Activated CD4-positive, alpha-beta memory T cell treated with anti-CD3 and anti-CD28 coated beads for 36 hours (primary cell): ENCODE measurements around the gene NTRK1. TPM values are rescaled to one million over a fixed set of nuclear protein-coding genes. Genes with fewer than 3 reads are reported as not detected.
A peak's percentile ranks its signal among the peaks of the same experiment; 100 is the strongest.

Experiments
- CTCF ChIA-PET: fragments of 350-600 bp; sonication (Branson Sonifier 250); formaldehyde crosslinking; loops from one replicate; lab custom pipeline; 2021; ENCODE audit warnings: antibody characterized with exemption, inconsistent platforms; lab: Charles Lee
- POLR2A ChIA-PET: fragments of 350-600 bp; sonication (Branson Sonifier 250); formaldehyde crosslinking; loops from one replicate; lab custom pipeline; 2021; ENCODE audit warnings: antibody characterized with exemption; lab: Charles Lee
- DNase-seq: peaks from one replicate; pipeline ENCODE4 v3.0.0-alpha.2; 2020
- H3K27ac Mint-ChIP-seq: one replicate; pipeline ENCODE4 v1.8.0; 2021; ENCODE audit warnings: mixed read lengths
- H3K27me3 Mint-ChIP-seq: one replicate; pipeline ENCODE4 v1.8.0; 2021; ENCODE audit warnings: mixed read lengths
- H3K36me3 Mint-ChIP-seq: one replicate; pipeline ENCODE4 v1.8.0; 2021; ENCODE audit warnings: mixed read lengths
- H3K4me1 Mint-ChIP-seq: one replicate; pipeline ENCODE4 v1.8.0; 2021; ENCODE audit warnings: low read depth, mixed read lengths
- H3K4me3 Mint-ChIP-seq: one replicate; pipeline ENCODE4 v1.8.0; 2021; ENCODE audit warnings: mild to moderate bottlenecking, mixed read lengths
- H3K9me3 Mint-ChIP-seq: one replicate; pipeline ENCODE4 v1.8.0; 2021; ENCODE audit warnings: mixed read lengths
- intact Hi-C: fragments of 100-400 bp; cut with micrococcal nuclease; formaldehyde crosslinking; loops from one replicate; pipeline ENCODE4 v1.15.1; 2023
- total RNA-seq, 2 experiments: library from RNA; stranded (reverse); gene quantifications; one replicate each; pipeline ENCODE4 v1.2.3, GENCODE V29; 2021

NTRK1 gene
- 1 to 10 TPM; 6.4 to 6.7 TPM for total RNA-seq

DNA sequence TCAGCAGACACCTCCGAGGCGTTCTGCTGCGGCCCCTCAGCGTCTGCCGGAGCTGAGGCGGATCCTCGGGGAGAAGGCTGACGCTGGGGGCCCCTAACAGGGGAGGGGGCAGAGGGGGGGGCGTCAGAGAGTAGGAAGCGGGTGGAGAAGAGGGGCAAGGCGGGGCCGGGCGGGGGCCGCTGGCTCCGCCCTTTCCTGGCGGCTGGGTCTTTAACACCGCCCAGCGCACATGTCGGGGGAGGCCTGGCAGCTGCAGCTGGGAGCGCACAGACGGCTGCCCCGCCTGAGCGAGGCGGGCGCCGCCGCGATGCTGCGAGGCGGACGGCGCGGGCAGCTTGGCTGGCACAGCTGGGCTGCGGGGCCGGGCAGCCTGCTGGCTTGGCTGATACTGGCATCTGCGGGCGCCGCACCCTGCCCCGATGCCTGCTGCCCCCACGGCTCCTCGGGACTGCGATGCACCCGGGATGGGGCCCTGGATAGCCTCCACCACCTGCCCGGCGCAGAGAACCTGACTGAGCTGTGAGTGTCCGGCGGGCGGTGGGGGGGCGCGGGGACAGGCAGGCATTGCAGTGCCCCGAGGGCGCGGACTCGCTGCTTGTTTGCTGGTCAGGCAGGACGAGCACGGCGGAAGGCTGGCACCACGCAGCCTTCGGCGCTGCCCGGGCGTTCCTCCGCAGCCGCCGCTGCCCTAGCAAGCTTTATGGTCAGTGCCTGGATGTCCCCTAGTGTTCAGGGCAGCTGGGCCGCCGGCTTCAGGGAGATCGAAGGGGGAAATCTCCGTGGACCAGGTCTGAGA lies at the start of gene NTRK1:
Gene NTRK1 (plus strand): TSS at position 238 of the 796 bp plus-strand sequence. CDS start 70 bp downstream, at position 308.
- peaks cover 57% of the 10 kb centered on the region for H3K27me3 Mint-ChIP-seq
- H3K36me3 Mint-ChIP-seq: no peaks in the 10 kb centered on the region
- H3K9me3 Mint-ChIP-seq: no peaks in the 10 kb centered on the region
- no peak within 1 kb of the TSS for H3K27ac Mint-ChIP-seq
- CTCF ChIA-PET: interaction anchor here (0.8 to 8.6 kb wide), 36 partner anchors 9 to 201 kb away, joined by 3 to 252 read pairs (median 8); partner anchors contain the start of genes CRABP2, ISG20L2, METTL25B and PEAR1
- intact Hi-C loops: loop anchor here (1.0 to 5.0 kb wide), 6 partner anchors 22 to 174 kb away; partner anchors contain the start of gene SH2D2A
- peak; percentile 59 for DNase-seq
- POLR2A ChIA-PET: interaction anchor here (0.9 to 3.9 kb wide), 9 partner anchors 13 to 65 kb away, joined by 3 to 29 read pairs (median 7); no protein-coding TSS in a partner anchor
- peaks cover 48% of the 10 kb centered on the region for H3K4me1 Mint-ChIP-seq
- H3K4me3 Mint-ChIP-seq: peak within 1 kb of the TSS; percentile 68

GRCh38 chr1:156811168-156811567 lies 49.5 kb upstream of the NTRK1 start:
- no peak for DNase-seq
- H3K9me3 Mint-ChIP-seq: no peaks in the 10 kb centered on the region
- ChIA-PET CTCF (interaction anchor here (2.4 to 8.6 kb wide), 2 partner anchors 49 to 85 kb away, joined by 7 to 80 read pairs; partner anchors contain the start of genes INSRR and NTRK1), POLR2A (interaction anchor here (1.7 to 3.7 kb wide), 3 partner anchors 8 to 49 kb away, joined by 6 to 14 read pairs (median 8); partner anchors contain the start of gene NTRK1)
- no peaks in the 10 kb centered on the region for H3K27me3 Mint-ChIP-seq
- peaks cover 69% of the 10 kb centered on the region for H3K4me1 Mint-ChIP-seq
- intact Hi-C loops: no loop called here
- peaks cover 95% of the 10 kb centered on the region for H3K36me3 Mint-ChIP-seq
- peak overlapping the region; percentile 99 for H3K27ac Mint-ChIP-seq
- peak overlapping the region; percentile 96 for H3K4me3 Mint-ChIP-seq

DNA sequence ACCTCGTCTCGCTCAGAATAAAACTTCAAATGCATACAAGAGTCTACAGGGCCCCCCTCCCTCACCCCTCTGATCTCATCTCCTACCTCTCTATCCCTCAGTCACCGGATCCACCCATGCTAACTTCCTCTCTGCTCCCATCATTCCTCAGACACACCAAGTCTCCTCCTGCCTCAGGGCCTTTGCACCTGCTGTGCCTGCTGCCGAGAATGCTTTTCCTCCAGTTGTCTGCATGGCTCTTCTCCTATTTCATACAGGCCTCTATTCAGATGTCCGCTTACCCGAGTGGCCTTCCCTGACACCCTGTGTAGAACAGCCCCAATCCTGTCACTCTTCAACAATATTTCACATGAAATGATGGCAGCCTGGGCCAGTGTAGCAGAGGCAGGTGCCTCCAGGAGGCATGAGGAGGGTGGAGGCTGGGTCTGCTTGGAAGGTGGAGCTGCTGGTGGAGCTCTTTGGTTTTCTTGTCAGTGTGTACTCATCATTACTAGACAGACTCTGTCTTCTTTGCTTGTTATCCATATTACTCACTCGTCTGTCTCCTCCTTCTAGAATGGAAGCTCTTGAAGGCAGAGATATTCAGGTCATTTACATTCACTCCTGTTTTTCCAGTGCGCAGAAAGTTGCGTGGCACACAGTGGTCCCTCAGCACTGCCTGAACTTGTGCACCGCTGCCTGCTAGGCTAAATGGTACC lies 48.2 kb upstream of the NTRK1 start:
- ChIA-PET POLR2A (interaction anchor here (1.8 to 3.7 kb wide), 2 partner anchors 10 to 48 kb away, joined by 6 to 14 read pairs; partner anchors contain the start of gene NTRK1), CTCF (interaction anchor here (0.6 to 8.6 kb wide), 8 partner anchors 11 to 123 kb away, joined by 3 to 80 read pairs (median 5); partner anchors contain the start of genes INSRR and NTRK1)

GRCh38 chr1:156813298-156813697 lies 47.4 kb upstream of the NTRK1 start:
- Mint-ChIP-seq H3K27me3 (no peaks in the 10 kb centered on the region), H3K9me3 (no peaks in the 10 kb centered on the region), H3K4me1 (peaks cover 64% of the 10 kb centered on the region), H3K36me3 (peaks cover 81% of the 10 kb centered on the region), H3K27ac (peak overlapping the region; percentile 99), H3K4me3 (peak overlapping the region; percentile 96)
- CTCF ChIA-PET: interaction anchor here (1.0 to 8.6 kb wide), 9 partner anchors 12 to 124 kb away, joined by 3 to 80 read pairs (median 6); partner anchors contain the start of genes INSRR and NTRK1
- DNase-seq: no peak
- POLR2A ChIA-PET: interaction anchor here (1.7 to 3.7 kb wide), 2 partner anchors 8 to 47 kb away, joined by 5 to 14 read pairs; partner anchors contain the start of gene NTRK1
- intact Hi-C loops: no loop called here

More for the DNA sequence above, 48.2 kb upstream of the NTRK1 start:
- Mint-ChIP-seq H3K27ac (peak overlapping the region; percentile 99), H3K27me3 (no peaks in the 10 kb centered on the region), H3K4me3 (peak overlapping the region; percentile 96), H3K36me3 (peaks cover 89% of the 10 kb centered on the region), H3K9me3 (no peaks in the 10 kb centered on the region), H3K4me1 (peaks cover 67% of the 10 kb centered on the region)
- intact Hi-C loops: no loop called here
- DNase-seq: no peak

DNA sequence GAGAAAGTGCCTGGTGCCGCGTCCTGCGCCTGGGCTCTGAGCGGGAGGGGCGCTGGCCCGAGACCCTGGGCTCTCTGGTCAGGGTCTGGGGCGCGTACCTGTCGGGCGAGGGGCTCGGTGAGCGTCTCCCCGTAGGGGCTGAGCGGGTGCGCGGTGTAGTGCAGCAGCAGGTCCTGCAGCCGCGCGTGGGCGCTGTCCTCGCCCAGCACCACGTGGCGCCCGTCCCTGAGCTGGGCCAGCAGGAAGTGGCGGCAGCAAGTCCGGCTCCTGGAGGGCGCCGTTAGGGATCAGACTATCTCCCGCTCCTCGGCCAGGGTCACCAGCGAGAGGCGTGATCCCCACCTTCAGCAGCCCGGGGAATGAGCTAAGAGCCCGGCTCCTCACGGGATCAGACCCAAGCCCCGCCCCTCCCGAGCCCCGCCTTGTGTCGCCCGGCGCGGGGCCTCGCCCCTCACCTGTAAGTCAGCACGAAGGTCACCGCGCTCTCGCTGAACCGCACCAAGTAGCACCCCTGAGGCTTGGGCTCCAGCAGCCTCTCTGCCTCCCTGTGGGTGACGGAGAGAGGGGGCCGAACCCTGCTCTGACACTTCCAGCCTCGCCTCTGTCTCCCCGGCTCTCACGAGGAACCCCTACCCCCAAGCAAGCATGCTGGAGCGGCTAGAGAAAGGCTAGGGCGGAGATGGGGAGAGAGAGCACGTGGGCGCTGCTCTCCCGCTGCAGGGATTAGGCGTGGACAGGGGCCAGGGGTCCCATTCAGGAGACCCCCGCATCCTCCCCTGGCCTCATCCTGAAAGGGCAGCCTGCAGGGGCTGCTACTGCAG lies 46.7 kb upstream of the NTRK1 start:
- Mint-ChIP-seq H3K4me3 (peak overlapping the region; percentile 96), H3K36me3 (peaks cover 75% of the 10 kb centered on the region), H3K9me3 (no peaks in the 10 kb centered on the region), H3K27ac (peak overlapping the region; percentile 99), H3K4me1 (peaks cover 59% of the 10 kb centered on the region), H3K27me3 (no peaks in the 10 kb centered on the region)
- peak; percentile 81 for DNase-seq
- CTCF ChIA-PET: interaction anchor here (0.7 to 8.6 kb wide), 16 partner anchors 13 to 243 kb away, joined by 3 to 80 read pairs (median 4); partner anchors contain the start of genes INSRR, METTL25B, NTRK1 and PRCC
- POLR2A ChIA-PET: interaction anchor here (0.9 to 3.7 kb wide), 6 partner anchors 9 to 62 kb away, joined by 3 to 14 read pairs (median 5); partner anchors contain the start of genes HDGF and NTRK1
- intact Hi-C loops: no loop called here

DNA sequence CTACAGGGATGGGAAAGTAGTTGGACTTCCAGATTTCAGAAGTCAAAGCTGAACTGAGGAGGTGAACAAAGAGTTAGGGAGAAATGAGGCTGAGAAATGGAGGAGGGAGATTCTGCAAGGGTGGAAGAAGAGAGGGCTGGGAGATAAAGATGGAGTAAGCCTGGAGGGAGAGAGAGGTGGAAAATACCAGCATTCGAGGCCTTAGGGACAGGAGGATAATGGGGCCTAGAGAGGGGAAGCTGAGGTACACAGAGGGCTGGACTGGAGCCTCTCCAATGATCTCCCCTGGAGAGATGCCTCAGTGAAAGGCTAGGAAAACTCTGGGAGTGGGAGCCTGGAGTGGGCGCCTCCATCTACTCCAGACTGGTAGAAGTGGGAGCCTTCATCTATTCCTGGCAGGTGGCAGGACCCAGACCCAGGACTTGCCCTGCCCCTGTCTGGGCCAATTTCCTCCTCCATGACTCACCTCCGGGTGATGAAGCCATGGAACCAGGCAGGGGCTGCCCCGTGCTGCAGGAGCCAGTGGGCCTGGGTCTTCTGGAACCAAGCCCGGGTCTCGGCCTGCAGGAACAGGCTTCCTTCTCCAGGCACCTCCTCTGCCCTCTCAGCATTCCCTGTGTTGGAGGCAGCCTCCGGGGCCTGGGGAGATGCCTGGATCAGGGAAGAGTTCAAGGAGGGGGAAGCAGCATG lies 45.9 kb upstream of the NTRK1 start:
- DNase-seq: peak; percentile 73
- CTCF ChIA-PET: interaction anchor here (0.7 to 8.6 kb wide), 15 partner anchors 14 to 244 kb away, joined by 3 to 80 read pairs (median 4); partner anchors contain the start of genes INSRR, METTL25B, NTRK1 and PRCC
- POLR2A ChIA-PET: interaction anchor here (0.9 to 3.7 kb wide), 6 partner anchors 10 to 63 kb away, joined by 3 to 14 read pairs (median 5); partner anchors contain the start of genes HDGF and NTRK1
- Mint-ChIP-seq H3K36me3 (peaks cover 69% of the 10 kb centered on the region), H3K4me3 (peak overlapping the region; percentile 96), H3K27me3 (no peaks in the 10 kb centered on the region), H3K27ac (peak overlapping the region; percentile 99), H3K9me3 (no peaks in the 10 kb centered on the region), H3K4me1 (peaks cover 55% of the 10 kb centered on the region)
- intact Hi-C loops: loop anchor here (5.0 kb wide), 3 partner anchors 48 to 328 kb away; partner anchors contain the start of genes MRPL24 and NTRK1

DNA sequence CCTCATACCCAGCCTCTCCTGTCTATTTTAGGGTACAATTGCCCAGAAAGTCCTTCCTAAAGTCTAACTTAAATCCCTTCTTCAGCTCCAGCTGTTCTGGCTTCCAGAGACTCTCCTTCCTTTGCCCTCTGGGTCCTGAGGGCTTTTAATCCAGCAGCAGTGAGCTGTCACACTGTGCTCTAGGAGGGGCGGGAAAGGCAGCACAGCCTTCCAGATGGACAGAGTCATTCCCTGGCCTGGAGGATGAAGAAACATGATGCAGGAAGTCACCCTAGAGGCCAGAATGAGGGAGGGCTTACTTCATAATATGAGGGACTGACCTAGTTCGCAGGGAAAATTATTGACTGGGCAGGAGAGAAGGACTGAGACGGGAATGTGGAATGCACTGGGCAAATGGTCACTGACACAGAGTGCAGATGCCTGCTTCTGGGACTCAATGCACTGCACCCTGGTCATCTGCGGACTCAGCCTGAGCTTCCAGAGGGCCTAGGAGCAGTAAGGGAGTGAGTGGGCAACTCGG lies 45.3 kb upstream of the NTRK1 start:
- Mint-ChIP-seq H3K36me3 (peaks cover 63% of the 10 kb centered on the region), H3K27me3 (no peaks in the 10 kb centered on the region), H3K9me3 (no peaks in the 10 kb centered on the region), H3K4me1 (peaks cover 52% of the 10 kb centered on the region), H3K27ac (peak overlapping the region; percentile 99), H3K4me3 (peak overlapping the region; percentile 96)
- intact Hi-C loops: loop anchor here (5.0 kb wide), 3 partner anchors 47 to 327 kb away; partner anchors contain the start of genes MRPL24 and NTRK1
- ChIA-PET POLR2A (interaction anchor here (1.0 to 1.7 kb wide), 3 partner anchors 8 to 17 kb away, joined by 5 to 6 read pairs (median 5); no protein-coding TSS in a partner anchor), CTCF (interaction anchor here (0.7 to 8.6 kb wide), 7 partner anchors 15 to 89 kb away, joined by 3 to 80 read pairs (median 9); partner anchors contain the start of genes INSRR, METTL25B and NTRK1)
- no peak for DNase-seq

DNA sequence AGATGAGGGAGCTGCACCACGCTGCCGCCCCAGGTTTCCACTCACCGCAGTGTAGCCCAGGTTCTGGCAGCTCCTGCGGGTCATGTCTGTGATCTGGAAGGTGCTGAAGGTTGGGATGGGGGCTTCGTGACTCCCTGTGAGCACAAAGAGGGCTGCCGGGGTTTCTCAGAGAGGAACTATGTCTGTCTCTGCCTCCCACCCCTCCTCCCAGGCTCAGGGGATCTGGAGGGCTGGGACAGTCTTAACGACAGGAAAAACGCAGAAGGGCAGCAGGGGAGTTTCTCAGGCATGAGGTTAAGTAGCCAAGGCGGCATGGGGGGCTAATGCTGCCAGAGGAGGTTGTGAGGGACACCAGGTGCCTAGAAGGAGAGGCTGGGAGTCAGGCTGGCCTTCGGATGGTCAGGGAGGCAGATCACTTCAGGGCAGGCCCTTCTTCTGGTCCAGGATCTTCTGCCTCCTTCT lies 44.7 kb upstream of the NTRK1 start:
- ChIA-PET CTCF (interaction anchor here (0.7 to 8.6 kb wide), 5 partner anchors 16 to 75 kb away, joined by 5 to 80 read pairs (median 9); partner anchors contain the start of genes INSRR and NTRK1), POLR2A (interaction anchor here (0.9 to 1.7 kb wide), 4 partner anchors 8 to 65 kb away, joined by 4 to 6 read pairs (median 4); partner anchors contain the start of gene HDGF)
- Mint-ChIP-seq H3K4me3 (peak overlapping the region; percentile 96), H3K9me3 (no peaks in the 10 kb centered on the region), H3K4me1 (peaks cover 51% of the 10 kb centered on the region), H3K36me3 (peaks cover 57% of the 10 kb centered on the region), H3K27me3 (no peaks in the 10 kb centered on the region), H3K27ac (peak overlapping the region; percentile 99)
- DNase-seq: no peak
- intact Hi-C loops: loop anchor here (1.0 to 5.0 kb wide), 8 partner anchors 9 to 326 kb away; partner anchors contain the start of genes HDGF, ISG20L2, METTL25B and MRPL24

DNA sequence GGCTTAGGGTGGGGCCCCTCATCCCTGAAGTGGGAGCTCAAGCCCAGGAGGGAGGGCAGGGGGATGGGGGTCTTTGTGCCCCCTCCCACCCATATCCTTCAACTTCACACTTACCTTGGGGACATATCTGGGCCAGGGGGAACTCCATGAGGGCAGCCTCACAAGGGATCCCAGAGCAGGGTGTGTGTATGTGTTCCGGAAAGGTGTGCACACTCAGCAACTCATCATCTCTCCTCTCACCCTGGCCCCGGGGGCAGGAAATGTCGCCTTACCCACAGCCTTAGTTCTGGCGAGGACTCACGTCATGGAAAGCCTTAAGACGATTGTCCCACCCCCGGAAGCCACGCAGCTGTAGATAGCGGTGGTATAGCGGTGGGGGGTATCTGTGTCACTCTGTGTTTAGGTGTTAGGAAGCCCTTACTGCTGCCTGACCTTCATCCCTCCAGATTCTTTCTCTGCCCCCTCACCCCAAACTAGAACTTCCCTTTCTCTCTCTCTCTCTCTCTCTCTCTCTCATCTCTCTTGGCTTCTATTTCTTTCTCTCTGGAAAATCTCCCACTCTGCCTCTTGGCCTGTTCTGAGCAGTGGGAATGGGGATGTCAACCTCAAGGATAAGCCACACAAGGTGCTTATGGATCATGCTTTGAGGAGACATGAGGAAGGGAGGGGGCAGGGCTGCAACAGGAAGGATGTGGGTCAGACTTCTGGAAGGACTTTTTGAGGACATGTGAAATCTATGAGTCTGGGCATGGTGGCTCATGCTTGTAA lies 43.9 kb upstream of the NTRK1 start, which contains the start of gene SH2D2A:
Gene SH2D2A (minus strand): TSS at position 288 of the 768 bp plus-strand sequence. CDS start 140 bp downstream, at position 148.
- Mint-ChIP-seq H3K4me3 (peak within 1 kb of the TSS; percentile 96), H3K27me3 (no peaks in the 10 kb centered on the region), H3K4me1 (peaks cover 50% of the 10 kb centered on the region), H3K36me3 (peaks cover 50% of the 10 kb centered on the region), H3K27ac (peak within 1 kb of the TSS; percentile 99), H3K9me3 (no peaks in the 10 kb centered on the region)
- ChIA-PET POLR2A (interaction anchor here (0.6 to 1.7 kb wide), 6 partner anchors 9 to 65 kb away, joined by 3 to 6 read pairs (median 4); partner anchors contain the start of gene HDGF), CTCF (interaction anchor here (0.9 to 8.6 kb wide), 5 partner anchors 12 to 75 kb away, joined by 3 to 80 read pairs (median 5); partner anchors contain the start of genes INSRR and NTRK1)
- intact Hi-C loops: loop anchor here (1.0 to 5.0 kb wide), 8 partner anchors 9 to 326 kb away; partner anchors contain the start of genes HDGF, ISG20L2, METTL25B and MRPL24
- DNase-seq: peak; percentile 98
